GM19328 (cell line): ENCODE measurements around the gene SPINT3.

ENCODE experiments used
- ATAC-seq: cut with Tn5 transposase; IDR thresholded peaks from one replicate; pipeline ENCODE4 v1.9.1; 2021; ENCODE audit warnings: mild to moderate bottlenecking, moderate library complexity; ENCODE audit not compliant: unreplicated experiment

The SPINT3 gene

DNA sequence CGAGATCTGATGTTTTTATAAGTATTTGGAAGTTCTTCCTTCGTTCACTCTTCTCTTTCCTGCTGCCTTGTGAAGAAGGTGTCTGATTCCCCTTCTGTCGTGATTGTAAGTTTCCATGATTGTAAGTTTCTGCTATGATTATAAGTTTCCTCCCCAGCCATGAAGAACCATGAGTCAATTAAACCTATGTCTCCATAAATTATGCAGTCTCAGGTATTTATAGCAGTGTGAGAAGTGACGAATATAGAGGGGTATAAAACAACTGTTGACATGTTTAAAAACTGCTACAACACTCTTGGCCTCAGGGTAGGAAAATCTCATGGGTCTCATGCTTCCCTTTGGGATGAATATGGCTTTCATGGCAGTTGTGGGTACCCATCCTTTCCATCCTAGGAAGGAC, 51.7 kb downstream of the SPINT3 start:
- no peak for ATAC-seq

DNA sequence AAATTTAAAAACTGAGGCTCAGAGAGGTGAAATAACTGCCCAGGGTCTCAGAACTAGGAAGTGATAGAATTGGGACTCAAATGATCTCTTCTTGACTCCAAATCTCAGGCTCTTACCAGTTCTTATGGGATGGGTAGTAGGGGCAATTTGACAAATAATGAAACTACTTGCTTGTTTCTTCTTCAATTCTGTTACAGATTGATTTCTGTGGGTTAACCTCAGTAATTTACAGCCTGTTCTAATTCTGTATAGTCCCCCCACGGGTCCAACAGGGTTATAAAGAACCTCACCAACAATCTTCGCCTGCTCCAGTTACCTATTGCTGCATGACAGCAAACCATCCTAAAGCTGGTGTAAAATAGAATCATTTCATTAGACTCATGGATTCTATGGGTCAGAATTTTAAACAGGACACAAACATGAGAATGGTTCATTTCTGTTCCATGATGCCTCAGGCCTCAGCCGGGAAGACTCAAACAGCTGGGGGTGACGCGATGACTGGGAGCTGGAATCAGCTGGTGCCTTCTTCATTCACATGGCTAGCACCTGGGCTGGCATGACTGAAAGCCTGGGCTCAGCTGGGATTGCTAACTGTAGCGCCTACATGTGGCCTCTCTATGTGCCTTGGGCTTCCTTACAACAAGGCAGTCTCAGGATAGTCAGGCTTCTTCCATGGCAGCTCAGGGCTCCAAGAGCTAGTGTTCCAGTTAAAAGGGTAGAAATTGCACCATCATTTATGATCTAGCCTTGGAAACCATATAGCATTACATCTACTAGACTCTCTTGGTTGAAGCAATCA, 52.5 kb downstream of the SPINT3 start:
- no peak for ATAC-seq
